Measurements from ENCODE around the gene AP3S2.

DNA sequence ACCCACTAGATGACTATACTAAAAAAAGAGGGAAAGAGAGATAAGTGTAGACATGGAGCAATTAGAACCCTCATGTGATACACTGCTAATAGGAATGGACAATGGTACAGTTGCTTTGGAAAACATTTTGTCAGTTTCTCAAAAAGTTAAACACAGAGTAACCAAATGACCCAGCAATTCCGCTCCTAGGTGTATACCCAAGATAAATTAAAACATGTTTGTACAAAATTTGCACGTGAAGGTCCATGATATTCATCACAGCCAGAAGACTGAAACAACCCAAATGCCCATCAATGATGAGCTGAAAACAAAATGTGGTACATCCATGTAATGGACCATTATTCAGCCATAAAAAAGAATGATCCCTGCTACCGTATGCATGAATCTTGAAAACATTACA is 105.8 kb downstream of the AP3S2 start:
- TF ChIP-seq, protein P1, sequence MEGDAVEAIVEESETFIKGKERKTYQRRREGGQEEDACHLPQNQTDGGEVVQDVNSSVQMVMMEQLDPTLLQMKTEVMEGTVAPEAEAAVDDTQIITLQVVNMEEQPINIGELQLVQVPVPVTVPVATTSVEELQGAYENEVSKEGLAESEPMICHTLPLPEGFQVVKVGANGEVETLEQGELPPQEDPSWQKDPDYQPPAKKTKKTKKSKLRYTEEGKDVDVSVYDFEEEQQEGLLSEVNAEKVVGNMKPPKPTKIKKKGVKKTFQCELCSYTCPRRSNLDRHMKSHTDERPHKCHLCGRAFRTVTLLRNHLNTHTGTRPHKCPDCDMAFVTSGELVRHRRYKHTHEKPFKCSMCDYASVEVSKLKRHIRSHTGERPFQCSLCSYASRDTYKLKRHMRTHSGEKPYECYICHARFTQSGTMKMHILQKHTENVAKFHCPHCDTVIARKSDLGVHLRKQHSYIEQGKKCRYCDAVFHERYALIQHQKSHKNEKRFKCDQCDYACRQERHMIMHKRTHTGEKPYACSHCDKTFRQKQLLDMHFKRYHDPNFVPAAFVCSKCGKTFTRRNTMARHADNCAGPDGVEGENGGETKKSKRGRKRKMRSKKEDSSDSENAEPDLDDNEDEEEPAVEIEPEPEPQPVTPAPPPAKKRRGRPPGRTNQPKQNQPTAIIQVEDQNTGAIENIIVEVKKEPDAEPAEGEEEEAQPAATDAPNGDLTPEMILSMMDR (IDR thresholded peaks at IDR 0.05), result no peak
- TF ChIP-seq POLR2A (IDR thresholded peaks at IDR 0.05) (no peak), POLR2AphosphoS5 (IDR thresholded peaks at IDR 0.05) (no peak)
